MV-4-11 (cell line): Measurements from ENCODE around the gene MSL3B.

Experiments
- DNase-seq: peaks from one replicate; lab custom pipeline; 2025; lab: John Stamatoyannopoulos, UW

MSL3B gene

DNA sequence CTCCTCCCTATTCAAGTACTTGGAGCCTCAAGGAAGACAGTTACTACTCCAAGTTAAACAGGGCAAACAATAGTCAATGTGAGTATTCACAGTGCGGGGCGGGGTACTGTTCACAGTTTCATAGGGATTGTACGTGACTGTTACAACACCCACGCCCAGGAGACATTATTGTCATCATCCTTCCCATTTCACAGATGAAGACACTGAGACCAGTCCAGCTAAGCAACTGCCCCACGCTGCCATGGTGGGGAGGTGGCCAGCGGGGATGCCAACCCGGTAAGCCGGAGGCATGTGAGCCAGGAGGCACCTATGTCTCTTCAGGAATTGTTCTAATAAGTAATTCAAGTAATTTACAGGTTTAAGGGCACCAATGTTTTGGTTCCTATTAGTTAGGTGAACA, 14.8 kb downstream of the MSL3B start:
- DNase-seq, result no peak

DNA sequence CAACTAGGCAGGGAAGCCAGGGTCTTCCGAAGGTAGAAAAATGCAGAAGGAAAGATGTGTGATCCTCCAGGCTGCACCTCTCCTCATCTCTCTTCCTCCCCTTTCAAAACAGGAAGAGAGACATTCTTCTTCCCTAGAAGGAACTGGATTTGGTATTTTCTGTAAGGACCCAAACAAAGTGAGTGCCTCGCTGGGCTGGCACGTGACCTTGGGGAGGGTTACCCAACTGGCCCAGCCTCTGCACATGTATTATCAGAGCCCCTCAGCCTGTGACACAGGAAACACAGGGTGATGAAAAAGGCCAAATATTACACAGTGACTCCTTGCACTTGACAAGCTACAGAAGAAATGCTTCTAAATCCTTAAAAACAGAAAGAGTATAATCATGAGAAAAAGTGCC, 16.1 kb downstream of the MSL3B start:
- DNase-seq, result peak; percentile 84

GRCh38 chr2:233851169-233851568, 17.0 kb downstream of the MSL3B start:
- DNase-seq, result no peak

GRCh38 chr2:233850745-233851144, 17.4 kb downstream of the MSL3B start:
- DNase-seq, result no peak

DNA sequence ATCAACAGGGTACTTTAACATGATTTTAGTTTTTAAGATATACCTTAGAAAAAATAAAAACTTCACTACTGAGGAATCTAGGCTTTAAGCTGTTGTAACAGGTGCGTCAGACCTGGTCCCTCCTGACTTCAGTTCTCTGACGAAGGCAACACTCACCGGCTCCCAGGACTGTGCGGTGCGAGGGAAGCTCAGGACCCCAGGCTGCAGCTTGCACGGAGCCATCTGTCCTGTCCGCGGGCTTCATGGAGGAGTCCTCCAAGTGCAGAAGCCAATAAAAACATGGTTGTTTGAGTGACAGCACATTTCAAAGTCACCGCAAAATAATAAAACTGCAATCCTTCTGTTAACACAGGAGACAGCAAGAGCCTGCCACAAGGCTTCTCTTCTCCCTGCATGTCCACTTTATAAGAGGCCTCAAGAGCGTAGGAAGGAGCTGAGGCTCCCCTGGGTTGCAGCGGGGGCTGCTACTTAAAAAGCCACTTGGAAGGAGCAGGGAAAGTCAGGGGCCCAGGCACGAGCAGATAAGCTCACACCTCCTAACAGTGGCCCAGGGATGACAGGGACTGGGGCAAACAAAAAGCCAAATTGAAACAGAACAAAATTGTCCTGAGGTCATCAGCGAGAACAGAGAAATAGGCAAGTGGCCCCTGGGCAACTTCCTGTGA, 18.4 kb downstream of the MSL3B start:
- DNase-seq, result no peak

DNA sequence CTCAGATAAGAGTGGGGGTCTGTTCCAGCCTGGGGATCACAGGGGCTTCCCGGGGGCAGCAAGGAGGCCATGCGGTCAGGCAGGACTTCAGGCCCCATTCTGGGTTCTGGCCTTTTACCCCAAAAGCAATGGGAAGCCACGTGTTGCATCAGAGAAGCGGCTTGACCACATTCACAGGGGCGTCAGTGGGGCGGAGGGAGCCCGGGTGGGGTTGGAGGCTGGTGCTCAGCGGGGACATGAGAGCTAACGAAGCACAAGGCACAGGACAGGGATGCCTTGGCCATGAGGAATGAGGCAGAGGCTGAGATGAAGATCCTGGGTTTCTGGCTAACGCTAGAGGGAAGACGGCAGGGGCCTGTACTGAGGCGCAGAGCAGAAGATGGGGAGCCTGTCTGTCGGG, 19.9 kb downstream of the MSL3B start:
- peak; percentile 32 for DNase-seq

- DNase-seq, result no peak
These were observed 20.8 kb downstream of the MSL3B start for GRCh38 chr2:233847248-233847898.

DNA sequence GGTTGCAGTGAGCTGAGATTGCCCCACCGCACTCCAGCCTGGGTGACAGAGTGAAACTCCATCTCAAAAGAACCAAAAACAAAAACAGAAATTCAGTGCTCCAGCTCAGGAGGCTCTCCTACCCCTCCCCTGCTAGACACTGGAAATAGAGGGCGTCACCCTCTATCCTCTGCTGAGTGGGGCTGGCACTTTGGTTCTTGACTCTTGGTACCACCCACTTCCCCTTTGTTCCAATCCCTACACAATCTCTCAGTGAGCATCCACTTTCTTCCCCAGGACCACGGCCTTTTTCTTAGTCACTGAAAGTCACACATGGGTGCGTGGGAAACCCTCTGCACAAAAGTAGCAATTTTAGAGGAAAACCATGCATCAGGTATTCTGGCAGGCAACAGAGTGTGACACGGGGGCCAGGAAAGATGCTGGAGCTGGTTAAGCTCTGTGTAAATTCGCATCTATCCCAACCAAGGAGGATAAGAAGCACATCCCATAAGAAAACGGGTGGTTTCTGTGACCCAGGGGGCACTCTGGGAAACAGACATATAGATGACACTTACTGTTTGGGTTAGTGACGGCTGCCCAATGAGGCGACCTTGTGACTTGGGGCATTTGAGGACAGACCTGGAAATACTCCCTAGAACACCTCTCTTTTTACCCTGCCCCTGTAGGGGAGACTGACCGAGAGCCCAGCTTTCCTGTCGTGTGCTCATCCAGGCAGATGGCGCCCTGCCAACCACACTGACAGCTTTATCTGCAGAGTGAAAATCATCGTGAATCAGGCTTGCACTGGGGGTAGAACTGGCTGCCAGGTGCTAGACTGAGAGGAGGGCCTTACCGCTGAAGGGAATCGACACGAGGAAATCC, 21.6 kb downstream of the MSL3B start:
- peak; percentile 36 for DNase-seq

DNA sequence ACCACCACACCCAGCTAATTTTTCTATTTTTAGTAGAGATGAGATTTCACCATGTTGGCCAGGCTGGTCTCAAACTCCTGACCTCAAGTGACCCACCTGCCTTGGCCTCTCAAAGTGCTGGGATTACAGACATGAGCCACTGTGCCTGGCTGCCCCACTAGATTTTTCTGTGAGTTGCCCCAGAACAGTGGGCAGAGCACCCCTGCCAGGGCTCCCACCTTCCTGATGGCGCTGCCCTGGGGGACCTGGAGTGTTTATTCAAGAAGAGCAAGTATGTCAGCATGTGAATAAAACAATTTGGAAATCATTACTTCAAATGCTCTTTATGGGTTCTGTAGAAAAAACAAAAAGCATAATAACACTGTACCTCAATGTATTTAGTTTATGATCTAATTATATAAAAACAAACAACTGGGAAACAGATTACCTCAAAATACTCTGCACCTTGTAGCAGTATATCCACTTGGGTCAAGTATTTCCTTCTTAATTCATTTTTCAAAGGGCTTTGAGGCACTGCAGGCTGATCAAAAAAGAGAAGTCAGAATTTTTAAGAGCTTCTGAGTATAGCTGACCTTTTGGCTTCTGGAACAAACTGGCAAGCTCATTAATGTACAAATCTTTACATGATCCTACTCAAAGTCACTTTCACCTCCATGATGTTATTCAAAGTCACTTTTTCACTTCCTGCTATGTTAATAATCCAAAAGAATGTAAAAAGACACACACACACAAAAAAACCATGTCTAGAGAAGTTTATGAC, 22.7 kb downstream of the MSL3B start:
- DNase-seq, result peak; percentile 63

GRCh38 chr2:233844836-233845235, 23.4 kb downstream of the MSL3B start:
- no peak for DNase-seq

DNA sequence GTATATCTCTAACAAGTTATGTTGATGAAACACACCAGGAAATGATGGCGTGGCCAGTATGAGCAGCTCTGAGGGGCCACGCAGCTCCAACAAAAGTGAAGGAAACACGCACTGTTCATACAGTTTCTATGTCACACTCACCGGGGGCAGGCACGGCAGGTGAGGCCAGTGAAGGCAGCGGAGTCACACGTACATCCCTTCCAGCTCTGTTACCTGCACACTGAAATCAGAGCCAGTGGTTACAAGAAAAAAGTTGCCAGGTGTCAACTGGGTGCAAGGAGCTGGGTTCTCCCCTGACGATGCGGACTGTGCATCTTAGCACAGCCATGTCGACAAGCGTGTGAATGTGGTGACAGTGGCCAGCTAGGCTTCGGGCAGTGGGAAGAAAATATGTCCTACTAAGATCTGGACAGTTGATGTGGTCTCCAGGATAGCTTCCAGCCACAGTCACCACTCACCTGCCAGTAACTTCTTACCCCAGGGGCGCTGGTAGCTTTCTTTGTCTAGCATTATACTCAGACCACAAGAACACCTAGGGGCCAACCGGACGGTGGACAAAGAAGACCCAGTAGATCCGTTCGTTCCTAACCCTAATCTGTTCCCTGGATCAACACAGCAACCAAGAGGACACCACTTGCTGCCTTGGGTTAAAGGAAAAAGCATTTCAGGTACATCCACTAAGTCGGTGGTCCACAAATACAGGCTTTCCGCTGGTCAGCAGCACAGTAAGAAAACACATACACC, 23.9 kb downstream of the MSL3B start:
- no peak for DNase-seq

GRCh38 chr2:233841183-233841582, 27.0 kb downstream of the MSL3B start:
- DNase-seq, result no peak

GRCh38 chr2:233840520-233840919, 27.7 kb downstream of the MSL3B start:
- DNase-seq, result no peak

GRCh38 chr2:233839447-233839820, 28.8 kb downstream of the MSL3B start:
- DNase-seq, result no peak

GRCh38 chr2:233838726-233839446, 29.3 kb downstream of the MSL3B start:
- no peak for DNase-seq

GRCh38 chr2:233838251-233838650, 29.9 kb downstream of the MSL3B start:
- DNase-seq, result no peak

DNA sequence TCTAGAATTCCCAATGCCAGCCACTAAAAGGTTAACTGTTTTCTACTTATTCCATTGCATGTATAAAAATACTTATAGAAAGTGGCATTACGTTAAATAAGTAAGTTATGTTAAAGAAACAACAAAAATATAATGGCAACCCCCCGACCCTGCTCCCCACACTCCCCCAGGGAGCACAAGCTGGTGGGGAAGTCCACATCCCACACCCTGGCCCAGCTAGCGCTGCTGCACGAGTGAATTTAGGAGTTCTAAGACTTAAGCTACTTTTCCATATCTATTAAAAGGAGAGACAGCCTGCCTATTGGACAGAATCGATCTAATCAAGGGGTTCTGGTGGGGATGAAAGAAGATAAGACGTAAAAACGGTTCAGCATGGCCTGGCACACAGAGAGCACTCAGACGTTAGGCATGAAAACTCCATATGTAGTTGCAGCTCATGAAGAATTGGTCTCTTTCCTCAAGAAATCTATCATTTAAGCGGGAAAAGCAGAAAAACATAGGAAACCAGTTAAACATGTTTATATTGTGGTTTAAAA, 30.4 kb downstream of the MSL3B start:
- DNase-seq, result no peak

- DNase-seq, result no peak
These were observed 31.8 kb downstream of the MSL3B start for GRCh38 chr2:233836359-233836758.

- DNase-seq, result no peak
These were observed 32.7 kb downstream of the MSL3B start for GRCh38 chr2:233835230-233836186.
